GM18951 (cell line): ENCODE measurements around the gene CHRDL2.

Experiments
- POLR2A ChIP-seq: IDR thresholded peaks from 4 replicates; pipeline ENCODE4 v1.6.1; 2011; ENCODE audit warnings: mild to moderate bottlenecking; ENCODE audit not compliant: insufficient read length, insufficient read depth; ENCODE audit errors: extremely low read depth
- in situ Hi-C: fragments of 300-500 bp; cut with MboI; formaldehyde crosslinking; loops from one replicate; pipeline ENCODE4 v1.12.0; 2022; ENCODE audit warnings: low sequenced_read_pairs, mixed read lengths, inconsistent platforms; ENCODE audit not compliant: unreplicated experiment

CHRDL2 gene

DNA sequence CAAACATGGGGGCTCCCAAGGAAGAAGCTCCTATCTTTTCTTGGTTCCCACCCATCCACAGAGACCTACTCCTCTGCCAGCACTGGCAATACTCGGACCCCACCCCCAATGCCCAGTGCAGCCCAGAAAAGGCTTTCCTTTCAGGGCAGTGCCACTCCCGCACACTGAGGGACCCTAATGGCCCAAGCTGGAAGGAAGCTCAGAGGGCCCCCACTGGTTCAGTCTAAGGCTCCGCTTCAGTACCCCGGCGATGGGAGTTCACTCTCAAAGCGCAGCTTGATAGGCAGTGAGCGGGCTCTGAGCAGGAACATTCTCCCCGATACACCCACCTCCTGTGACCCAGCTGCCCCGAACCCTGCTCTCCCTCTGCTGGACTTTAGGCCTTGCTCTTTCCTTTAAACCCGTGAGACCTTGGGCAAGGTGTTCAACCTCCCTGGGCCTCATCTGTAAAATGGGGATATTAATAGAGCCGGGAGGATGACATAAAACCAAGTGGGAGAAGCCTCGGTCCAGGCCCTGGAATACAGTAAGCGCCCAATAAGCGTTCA lies 48.4 kb downstream of the CHRDL2 start:
- in situ Hi-C loops: no loop called here
- TF ChIP-seq POLR2A: no peak

DNA sequence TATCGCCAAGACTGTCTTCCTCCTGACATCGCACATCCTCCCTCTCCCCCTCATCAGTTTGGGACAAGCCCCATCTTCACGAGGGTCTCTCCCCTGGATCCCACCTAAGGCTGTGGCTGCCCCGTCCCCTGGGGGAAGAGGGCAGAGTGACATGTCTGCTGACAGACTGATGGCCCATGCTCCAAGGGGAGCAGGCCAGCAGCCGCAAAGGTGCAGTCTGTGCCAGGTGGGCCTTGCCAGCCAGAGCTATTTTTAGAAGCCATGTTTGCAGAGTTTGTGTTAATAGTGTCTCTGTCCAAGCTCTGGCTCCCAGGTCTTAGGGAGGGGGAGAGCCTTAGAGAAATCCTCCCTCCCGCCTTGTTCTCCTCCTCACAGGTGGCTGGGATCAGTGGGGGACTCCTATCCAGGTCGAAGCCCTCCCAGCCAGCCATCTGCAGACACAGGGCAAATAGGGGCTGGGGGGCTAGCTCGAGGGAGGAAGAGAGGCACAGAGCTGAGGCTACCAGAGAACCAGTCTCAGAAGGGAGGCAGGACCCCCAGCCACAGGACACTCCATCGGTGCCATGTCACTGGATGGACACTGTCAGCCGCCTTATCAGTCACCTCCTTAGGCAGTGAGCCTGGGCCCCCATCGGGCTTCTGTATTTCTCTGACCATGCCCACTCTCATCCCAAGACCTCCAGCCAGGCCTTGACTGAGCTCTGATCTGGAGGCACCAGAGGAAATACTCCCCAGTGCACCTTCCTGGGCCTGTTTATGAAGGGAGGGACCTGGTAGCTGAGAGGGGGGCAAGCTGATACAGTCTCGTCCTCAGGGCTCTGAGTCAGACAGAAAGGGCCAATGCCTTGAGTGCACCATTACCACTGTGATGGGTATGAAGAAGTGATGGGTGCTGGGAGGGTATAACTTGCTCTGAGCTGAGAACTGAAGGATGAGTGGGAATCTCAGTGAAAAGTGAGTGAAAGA lies 49.3 kb downstream of the CHRDL2 start:
- in situ Hi-C loops: no loop called here
- TF ChIP-seq POLR2A: no peak

DNA sequence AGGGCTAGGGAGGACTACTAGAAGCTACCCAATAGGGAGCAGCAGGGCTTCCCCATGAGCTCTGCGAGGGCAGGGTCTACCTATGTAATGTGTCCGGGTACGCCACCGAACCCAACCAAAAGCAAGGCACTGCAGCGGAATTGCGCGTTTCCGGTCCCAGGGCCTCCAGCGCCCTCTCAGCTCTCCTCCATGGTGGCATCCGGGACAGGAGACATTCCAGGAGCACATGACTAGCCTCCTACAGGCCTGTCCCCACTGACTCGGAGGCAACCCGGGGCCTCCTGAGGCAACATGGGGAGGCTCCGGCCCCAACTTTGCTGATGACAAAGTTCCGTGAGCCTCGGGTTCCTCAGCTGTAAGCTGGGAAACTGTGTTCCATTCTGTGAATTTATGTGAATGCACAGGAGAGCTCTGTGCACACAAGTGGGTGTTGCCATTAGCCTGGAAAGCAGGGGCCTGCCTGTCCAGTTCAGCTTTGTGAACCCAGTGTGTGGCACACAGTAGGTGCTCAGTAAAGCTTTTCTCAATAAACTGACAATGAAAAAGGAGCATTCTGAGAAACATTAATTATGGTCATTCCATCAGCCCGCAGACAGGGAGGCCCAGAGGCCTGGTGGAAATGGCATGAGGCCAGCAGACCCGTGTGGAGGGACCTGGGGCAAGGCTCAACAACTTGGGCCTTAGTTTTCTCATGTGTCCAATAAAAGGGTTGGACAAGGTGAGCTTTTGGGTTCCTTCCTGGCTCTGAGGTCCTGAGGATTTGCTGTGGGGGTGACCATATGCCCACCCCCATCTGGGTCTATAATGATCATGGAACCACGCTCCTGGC lies 50.3 kb downstream of the CHRDL2 start:
- TF ChIP-seq POLR2A: no peak
- in situ Hi-C loops: no loop called here

DNA sequence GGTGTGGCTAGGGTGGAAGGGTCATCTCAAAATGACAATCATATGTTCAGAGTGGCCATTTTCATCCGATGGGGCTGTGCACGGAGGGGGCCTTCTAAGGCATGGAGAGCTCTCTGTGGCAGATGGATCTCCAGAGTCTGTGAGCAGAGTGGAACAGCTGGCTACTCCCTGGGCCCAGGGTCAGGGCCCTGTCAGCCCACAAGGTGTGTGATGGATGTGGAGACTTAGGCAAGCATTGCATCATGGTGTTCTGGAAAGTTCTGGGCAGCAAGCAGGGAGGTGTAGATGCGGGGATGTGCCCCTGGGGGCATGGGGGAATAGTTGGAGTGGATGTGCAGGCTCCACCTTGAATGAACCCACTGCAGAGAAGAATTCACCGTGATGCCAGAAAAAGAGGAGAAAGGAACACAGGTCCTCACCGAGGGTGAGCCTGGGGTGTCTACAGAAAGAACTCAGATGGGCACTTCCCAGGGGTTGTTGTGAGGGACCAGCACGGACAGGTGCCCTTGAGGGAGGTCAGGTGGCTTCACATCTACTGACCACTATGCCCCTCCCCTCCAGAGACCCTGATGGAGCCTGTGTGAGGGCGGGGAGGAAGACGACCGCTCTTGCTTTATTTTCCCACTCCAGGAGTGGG lies 51.1 kb downstream of the CHRDL2 start:
- in situ Hi-C loops: no loop called here

DNA sequence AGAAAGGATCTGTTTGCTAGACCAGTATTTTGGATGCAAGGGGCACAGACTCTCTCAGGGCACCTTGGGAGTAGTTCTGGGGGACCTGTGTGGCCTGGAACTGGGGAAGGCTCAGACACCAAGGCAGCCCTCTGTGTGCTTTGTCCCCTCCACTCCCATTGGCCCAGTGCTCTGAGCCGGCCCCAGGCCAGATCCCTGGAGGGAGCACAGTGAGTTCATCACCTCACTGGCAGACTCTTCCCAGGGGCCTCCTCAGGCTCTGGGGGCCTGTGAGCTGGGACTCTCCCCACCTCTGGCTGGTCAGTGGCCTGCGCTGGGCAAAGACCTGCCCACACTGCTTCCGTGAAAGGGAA lies 51.7 kb downstream of the CHRDL2 start:
- in situ Hi-C loops: no loop called here
- TF ChIP-seq POLR2A: no peak

More for the DNA sequence above, 51.1 kb downstream of the CHRDL2 start:
- no peak for TF ChIP-seq POLR2A

DNA sequence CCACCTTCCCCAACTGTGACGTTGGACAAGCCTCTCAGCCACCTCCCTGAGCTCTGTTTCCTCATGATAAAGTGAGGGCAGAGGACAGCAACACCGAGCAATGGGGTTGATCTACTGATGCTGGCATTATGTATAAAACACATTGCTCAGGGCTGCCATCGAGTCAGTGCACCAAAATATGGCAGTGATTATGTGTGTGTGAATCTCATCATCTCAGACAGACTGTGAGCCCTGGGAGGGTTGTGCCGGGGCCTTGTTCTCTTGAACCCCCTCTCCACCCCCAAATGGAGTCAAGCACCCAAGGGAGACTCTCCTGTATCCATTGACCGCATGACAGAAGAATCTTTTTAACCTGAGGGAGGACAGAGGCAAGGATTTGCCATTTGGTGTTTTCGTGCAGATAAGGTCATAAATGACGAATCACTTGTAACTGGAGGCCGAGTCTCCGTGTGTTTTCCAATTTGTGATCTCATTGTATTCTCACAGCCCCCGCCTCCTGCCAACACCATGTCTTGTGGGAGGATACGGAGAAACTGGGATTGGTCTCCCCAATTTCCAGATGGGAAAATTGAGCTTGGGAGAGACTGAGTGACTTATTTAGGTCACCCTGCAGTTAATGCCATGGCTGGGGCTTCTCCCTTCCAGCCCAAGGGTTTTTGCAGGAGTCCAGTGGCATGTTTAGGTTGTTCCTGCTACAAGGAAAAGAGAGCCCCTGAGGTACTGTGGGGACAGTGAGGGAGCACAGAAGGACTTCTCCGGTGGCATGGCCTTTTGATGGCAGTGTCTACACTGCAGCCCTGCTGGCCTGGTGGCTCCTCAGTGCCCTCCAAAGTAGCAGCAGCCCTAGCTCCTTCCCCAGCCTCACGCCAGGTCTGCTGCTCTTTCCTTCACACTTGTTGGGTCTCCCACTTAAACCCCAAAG lies 52.4 kb downstream of the CHRDL2 start:
- in situ Hi-C loops: no loop called here
- TF ChIP-seq POLR2A: no peak

DNA sequence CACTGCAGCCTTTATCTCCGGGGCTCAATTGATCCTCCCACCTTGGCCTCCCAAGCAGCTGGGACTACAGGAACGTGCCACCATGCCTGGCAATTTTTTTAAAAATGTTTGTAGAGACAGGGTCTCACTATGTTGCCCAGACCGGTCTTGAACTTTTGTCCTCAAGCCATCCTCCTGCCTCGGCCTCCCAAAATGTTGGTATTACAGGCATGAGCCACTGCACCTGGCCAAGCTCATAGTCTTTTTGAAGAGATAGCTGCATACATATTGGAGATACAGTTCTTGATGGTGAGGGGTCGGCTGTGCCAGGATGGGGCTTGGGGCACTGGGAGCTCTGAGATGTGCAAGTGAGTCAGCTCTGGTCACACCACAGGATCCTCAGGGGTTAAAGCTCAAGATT lies 53.2 kb downstream of the CHRDL2 start:
- no peak for TF ChIP-seq POLR2A
- in situ Hi-C loops: no loop called here

DNA sequence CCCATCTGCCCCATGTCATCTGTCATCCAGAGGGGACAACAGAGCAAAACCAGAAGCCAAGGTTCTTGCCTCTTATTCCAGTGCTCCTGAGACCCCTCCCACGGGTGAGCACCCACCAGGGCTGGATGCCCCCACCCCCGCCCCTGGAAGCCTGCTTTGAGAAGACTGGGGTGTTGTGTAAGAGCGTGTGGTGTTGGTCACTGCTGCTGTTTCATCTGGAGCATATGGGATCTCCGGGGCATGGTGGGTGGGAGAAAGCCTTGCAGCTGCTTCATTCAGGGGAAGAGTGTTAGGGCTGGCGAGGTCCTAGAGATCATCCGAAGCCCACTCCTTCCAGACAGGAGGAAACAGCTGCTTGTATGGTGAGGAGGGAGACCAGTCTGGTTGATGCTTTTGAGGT lies 54.1 kb downstream of the CHRDL2 start:
- no peak for TF ChIP-seq POLR2A
- in situ Hi-C loops: no loop called here

DNA sequence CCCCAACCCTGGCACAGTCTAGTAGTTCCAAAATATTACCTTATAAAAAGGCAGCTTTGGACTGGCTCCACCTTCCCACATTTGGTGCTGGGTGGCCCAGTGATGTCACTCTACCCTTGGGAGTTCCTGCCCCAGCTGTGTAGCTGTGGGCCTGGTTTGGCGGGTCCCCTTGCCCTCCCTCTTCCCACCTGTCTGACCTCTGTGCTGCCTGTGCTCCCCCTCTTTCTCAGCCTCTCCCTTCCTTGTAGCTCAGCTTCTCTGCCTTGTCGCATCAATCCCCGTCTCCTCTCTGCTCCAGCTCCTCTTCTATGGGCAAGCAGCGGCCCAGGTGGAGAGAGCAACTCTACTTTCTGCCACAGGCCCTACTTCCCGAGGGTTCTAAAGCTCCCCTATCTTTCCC lies 54.6 kb downstream of the CHRDL2 start:
- TF ChIP-seq POLR2A: no peak
- in situ Hi-C loops: no loop called here

DNA sequence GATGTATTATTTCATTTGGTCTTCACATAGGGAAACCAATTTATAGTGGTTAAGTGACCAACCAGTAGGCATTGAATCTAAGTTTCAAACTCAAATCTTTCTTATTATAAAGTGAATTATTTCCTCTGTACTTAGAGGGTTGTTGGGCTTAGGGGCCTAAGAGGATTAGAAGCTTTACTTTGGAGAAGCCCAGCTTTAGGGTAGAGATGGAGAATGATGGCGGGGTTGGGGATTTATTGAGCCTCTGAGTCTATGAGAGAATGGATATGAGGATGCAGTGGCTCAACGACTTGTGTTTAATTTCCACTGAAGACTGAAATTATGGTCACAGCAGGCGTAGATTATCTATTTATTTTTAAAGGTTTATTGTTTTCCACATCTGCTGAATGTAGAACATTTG lies 55.5 kb downstream of the CHRDL2 start:
- no peak for TF ChIP-seq POLR2A
- in situ Hi-C loops: no loop called here

DNA sequence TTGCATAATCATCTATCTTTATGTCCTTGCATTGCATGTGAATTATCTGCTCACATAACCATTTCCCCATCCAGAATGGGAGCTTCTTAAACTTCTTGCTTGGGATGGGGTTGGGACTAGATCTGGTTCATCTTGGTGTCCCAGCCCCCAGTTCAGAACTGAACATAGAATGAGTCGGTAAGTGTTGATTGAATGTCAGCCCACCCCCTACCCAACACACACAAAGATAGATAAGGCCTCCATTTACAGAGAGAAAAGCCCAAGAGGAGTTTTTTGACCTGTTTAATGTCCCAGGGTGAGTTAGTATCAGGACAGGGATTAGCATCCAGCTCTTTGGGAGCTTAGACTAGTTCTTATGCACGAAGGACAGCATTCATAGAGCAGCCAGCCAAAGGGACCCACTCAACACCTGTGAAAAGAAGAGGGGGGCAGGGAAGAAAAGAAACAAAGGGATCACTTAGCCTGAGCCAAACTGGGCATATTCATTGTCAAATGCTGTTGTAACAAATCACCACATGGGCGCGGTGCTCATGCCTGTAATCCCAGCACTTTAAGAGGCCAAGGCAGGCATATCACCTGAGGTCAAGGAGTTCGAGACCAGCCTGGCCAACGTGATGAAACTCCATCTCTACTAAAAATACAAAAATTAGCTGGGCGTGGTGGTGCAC lies 57.4 kb downstream of the CHRDL2 start:
- no peak for TF ChIP-seq POLR2A
- in situ Hi-C loops: no loop called here
